Activated CD4-positive, alpha-beta T cell treated with anti-CD3 and anti-CD28 coated beads, Interleukin-2, Interleukin-6, amounts not matched to agents 100 ng/mL and 50 ng/mL, durations not matched to agents 16 hours and 8 hours (primary cell): ENCODE results near the gene KIAA0825.
"Not testable (repeated sequence)": the region's sequence is repeated elsewhere in the genome, so short reads cannot be mapped to it uniquely, and the experiment has no call there.

Experiments
- DNase-seq: peaks from one replicate; pipeline ENCODE4 v3.0.0-alpha.2; 2020

The KIAA0825 gene

GRCh38 chr5:94367900-94368299 lies 250.5 kb downstream of the KIAA0825 start:
- no peak for DNase-seq

- DNase-seq: no peak
Observed at GRCh38 chr5:94366811-94367210, 251.6 kb downstream of the KIAA0825 start.

- DNase-seq: no peak
Observed at GRCh38 chr5:94362857-94363256, 255.5 kb downstream of the KIAA0825 start.

GRCh38 chr5:94361832-94362796 lies 256.3 kb downstream of the KIAA0825 start:
- DNase-seq: no peak

- no peak for DNase-seq
Observed at GRCh38 chr5:94361161-94361560, 257.2 kb downstream of the KIAA0825 start.

- DNase-seq: no peak
Observed at GRCh38 chr5:94360382-94361130, 257.8 kb downstream of the KIAA0825 start.

GRCh38 chr5:94359880-94360279 lies 258.5 kb downstream of the KIAA0825 start:
- no peak for DNase-seq

GRCh38 chr5:94355811-94356210 lies 262.6 kb downstream of the KIAA0825 start:
- DNase-seq: no peak

GRCh38 chr5:94354837-94355485 lies 263.4 kb downstream of the KIAA0825 start:
- DNase-seq: not testable (repeated sequence)

- no peak for DNase-seq
Observed at GRCh38 chr5:94353605-94354004, 264.8 kb downstream of the KIAA0825 start.

GRCh38 chr5:94347130-94347529 lies 271.3 kb downstream of the KIAA0825 start:
- DNase-seq: no peak

- no peak for DNase-seq
Observed at GRCh38 chr5:94345257-94345656, 273.1 kb downstream of the KIAA0825 start.

- no peak for DNase-seq
Observed at GRCh38 chr5:94337617-94338016, 280.8 kb downstream of the KIAA0825 start.

- DNase-seq: no peak
Observed at GRCh38 chr5:94335936-94336335, 282.5 kb downstream of the KIAA0825 start.

GRCh38 chr5:94329115-94329514 lies 289.3 kb downstream of the KIAA0825 start:
- DNase-seq: no peak

GRCh38 chr5:94326586-94326985 lies 291.8 kb downstream of the KIAA0825 start:
- DNase-seq: no peak

GRCh38 chr5:94316916-94317838 lies 301.2 kb downstream of the KIAA0825 start:
- no peak for DNase-seq

- no peak for DNase-seq
Observed at GRCh38 chr5:94314460-94315131, 303.8 kb downstream of the KIAA0825 start.

- DNase-seq: no peak
Observed at GRCh38 chr5:94313696-94314095, 304.7 kb downstream of the KIAA0825 start.

- no peak for DNase-seq
Observed at GRCh38 chr5:94313188-94313587, 305.2 kb downstream of the KIAA0825 start.

- DNase-seq: no peak
Observed at GRCh38 chr5:94312298-94312697, 306.1 kb downstream of the KIAA0825 start.

- DNase-seq: no peak
Observed at GRCh38 chr5:94310833-94311232, 307.6 kb downstream of the KIAA0825 start.
